ENCODE results near the gene OLA1.

The OLA1 gene

DNA sequence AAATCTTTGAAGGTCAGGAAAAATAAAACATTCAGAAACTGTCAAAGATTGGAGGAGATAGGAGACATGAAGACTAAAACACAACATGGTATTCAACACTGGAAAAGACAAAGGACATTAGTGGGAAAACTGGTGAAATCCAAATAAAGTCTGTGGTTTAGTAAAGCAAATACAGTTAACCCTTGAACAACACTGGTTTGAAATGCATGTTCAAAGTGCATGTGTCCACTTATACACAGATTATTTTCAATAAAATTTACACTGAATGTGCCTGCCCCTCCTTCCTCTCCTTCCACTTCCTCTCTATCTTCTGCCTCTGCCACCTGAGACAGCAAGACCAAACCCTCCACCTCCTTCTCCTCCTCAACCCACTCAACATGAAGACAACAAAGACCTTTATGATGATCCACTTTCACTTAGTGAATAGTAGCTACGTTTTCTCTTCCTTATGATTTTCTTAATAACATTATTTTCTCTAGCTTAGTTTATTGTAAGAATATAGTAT lies 14.5 kb downstream of the OLA1 start:
- Histone ChIP-seq H2AFZ (ENCODE audit: low read depth, low read length, severe bottlenecking) (no peak overlapping the region), H3F3A (ENCODE audit: insufficient read depth) (no peaks in the 10 kb centered on the region), H4K20me1 (ENCODE audit: low read depth, low read length) (peaks cover 7% of the 10 kb centered on the region; the same call in 1 of the 2 replicates), H3K27ac (ENCODE audit: low read depth, low read length) (no peak overlapping the region), H3K9me2 (replicated peaks; ENCODE audit: insufficient read depth, low read length) (no peaks in the 10 kb centered on the region), H3K27me3 (ENCODE audit: low read length) (no peaks in the 10 kb centered on the region), H3K9ac (ENCODE audit: low read length) (no peak overlapping the region), H3K9me3 (ENCODE audit: insufficient read depth, low read length) (no peaks in the 10 kb centered on the region), H3K4me3 (ENCODE audit: insufficient read depth, low read length, poor library complexity, severe bottlenecking) (no peak overlapping the region), H3K36me3 (ENCODE audit: low read length) (peaks cover 8% of the 10 kb centered on the region), H3K4me2 (ENCODE audit: low read depth, low read length, poor library complexity, severe bottlenecking) (no peak overlapping the region), H3K79me2 (ENCODE audit: insufficient read depth, low read length) (peaks cover 98% of the 10 kb centered on the region)
- TF ChIP-seq, protein P1, sequence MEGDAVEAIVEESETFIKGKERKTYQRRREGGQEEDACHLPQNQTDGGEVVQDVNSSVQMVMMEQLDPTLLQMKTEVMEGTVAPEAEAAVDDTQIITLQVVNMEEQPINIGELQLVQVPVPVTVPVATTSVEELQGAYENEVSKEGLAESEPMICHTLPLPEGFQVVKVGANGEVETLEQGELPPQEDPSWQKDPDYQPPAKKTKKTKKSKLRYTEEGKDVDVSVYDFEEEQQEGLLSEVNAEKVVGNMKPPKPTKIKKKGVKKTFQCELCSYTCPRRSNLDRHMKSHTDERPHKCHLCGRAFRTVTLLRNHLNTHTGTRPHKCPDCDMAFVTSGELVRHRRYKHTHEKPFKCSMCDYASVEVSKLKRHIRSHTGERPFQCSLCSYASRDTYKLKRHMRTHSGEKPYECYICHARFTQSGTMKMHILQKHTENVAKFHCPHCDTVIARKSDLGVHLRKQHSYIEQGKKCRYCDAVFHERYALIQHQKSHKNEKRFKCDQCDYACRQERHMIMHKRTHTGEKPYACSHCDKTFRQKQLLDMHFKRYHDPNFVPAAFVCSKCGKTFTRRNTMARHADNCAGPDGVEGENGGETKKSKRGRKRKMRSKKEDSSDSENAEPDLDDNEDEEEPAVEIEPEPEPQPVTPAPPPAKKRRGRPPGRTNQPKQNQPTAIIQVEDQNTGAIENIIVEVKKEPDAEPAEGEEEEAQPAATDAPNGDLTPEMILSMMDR (IDR thresholded peaks at IDR 0.05; ENCODE audit: insufficient read depth, low read length, poor library complexity, severe bottlenecking): no peak

DNA sequence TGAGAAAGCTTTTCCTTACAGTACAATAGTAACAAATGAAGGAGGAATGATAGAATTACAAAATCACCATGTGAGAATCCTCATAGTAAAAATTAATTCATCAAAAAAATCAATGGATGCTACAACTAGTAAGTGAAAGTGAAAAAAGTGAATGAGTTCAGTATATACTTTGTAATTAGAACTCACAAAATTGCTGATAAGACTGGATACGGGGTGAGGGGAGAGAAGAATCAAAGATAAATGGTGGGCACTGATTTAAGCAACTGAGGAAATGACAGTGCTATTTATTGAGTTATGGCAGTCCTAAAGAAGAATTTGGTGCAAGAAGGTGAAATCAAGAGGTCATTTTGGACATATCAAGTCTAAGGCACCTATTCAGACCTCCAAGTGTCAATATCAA lies 20.6 kb downstream of the OLA1 start:
- Histone ChIP-seq H3K79me2 (ENCODE audit: insufficient read depth, low read length) (peaks cover 38% of the 10 kb centered on the region), H3K9me2 (replicated peaks; ENCODE audit: insufficient read depth, low read length) (no peaks in the 10 kb centered on the region), H3K4me3 (ENCODE audit: insufficient read depth, low read length, poor library complexity, severe bottlenecking) (no peak overlapping the region), H3K4me2 (ENCODE audit: low read depth, low read length, poor library complexity, severe bottlenecking) (no peak overlapping the region), H3K36me3 (ENCODE audit: low read length) (peaks cover 7% of the 10 kb centered on the region; the same call in 1 of the 2 replicates), H3K27ac (ENCODE audit: low read depth, low read length) (no peak overlapping the region), H3K9ac (ENCODE audit: low read length) (no peak overlapping the region), H4K20me1 (ENCODE audit: low read depth, low read length) (peaks cover 8% of the 10 kb centered on the region; the same call in 1 of the 2 replicates), H3F3A (ENCODE audit: insufficient read depth) (no peaks in the 10 kb centered on the region), H3K9me3 (ENCODE audit: insufficient read depth, low read length) (no peaks in the 10 kb centered on the region), H2AFZ (ENCODE audit: low read depth, low read length, severe bottlenecking) (no peak overlapping the region), H3K27me3 (ENCODE audit: low read length) (no peaks in the 10 kb centered on the region)
- TF ChIP-seq, protein P1 (IDR thresholded peaks at IDR 0.05; ENCODE audit: insufficient read depth, low read length, poor library complexity, severe bottlenecking): no peak
- no peak for TF ChIP-seq EZH2phosphoT487 (conservative IDR thresholded peaks at IDR 0.05; ENCODE audit: low read length)

DNA sequence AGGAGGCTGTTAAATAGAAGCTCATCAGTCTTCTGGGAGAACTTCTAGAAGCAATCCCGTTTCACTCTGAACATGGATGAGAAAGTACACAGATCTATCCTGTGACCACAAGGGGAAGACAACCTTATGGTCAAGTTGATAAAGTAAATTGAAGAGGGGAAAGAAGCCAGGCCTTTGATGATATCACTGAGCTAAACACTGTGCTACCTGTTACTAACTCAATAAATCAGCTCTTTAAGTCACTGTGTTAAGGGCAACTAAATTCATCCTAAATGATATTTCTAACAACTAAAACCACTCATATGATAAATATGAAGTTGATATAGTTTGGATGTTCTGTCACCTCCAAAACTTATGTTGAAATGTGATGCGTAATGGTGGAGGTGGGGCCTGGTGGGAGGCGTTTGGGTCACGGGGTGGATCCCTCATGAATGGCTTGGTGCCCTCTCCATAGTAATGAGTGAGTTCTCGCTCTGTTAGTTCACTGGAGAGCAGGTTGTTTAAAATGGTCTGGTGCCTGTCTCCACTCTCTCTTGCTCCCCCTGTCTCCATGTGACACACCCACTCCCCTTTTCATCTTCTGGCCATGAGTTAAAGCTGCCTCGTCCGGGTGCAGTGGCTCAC lies 23.6 kb downstream of the OLA1 start:
- H3K79me2 ChIP-seq (ENCODE audit: insufficient read depth, low read length): peaks cover 20% of the 10 kb centered on the region
- no peak overlapping the region for H3K9ac ChIP-seq (ENCODE audit: low read length)
- H3K27me3 ChIP-seq (ENCODE audit: low read length): no peaks in the 10 kb centered on the region
- no peaks in the 10 kb centered on the region for H3F3A ChIP-seq (ENCODE audit: insufficient read depth)
- H2AFZ ChIP-seq (ENCODE audit: low read depth, low read length, severe bottlenecking): no peak overlapping the region
- 0 out of 2 replicates have a peak, but pooled peaks cover 4% of the 10 kb centered on the region for H4K20me1 ChIP-seq (ENCODE audit: low read depth, low read length)
- no peak overlapping the region for H3K27ac ChIP-seq (ENCODE audit: low read depth, low read length)
- no peaks in the 10 kb centered on the region for H3K9me3 ChIP-seq (ENCODE audit: insufficient read depth, low read length)
- TF ChIP-seq EZH2phosphoT487 (conservative IDR thresholded peaks at IDR 0.05; ENCODE audit: low read length): no peak
- TF ChIP-seq, protein P1 (IDR thresholded peaks at IDR 0.05; ENCODE audit: insufficient read depth, low read length, poor library complexity, severe bottlenecking): no peak
- no peak overlapping the region for H3K4me3 ChIP-seq (ENCODE audit: insufficient read depth, low read length, poor library complexity, severe bottlenecking)
- no peak overlapping the region for H3K4me2 ChIP-seq (ENCODE audit: low read depth, low read length, poor library complexity, severe bottlenecking)
- peaks cover 15% of the 10 kb centered on the region; the same call in 1 of the 2 replicates for H3K36me3 ChIP-seq (ENCODE audit: low read length)
- no peaks in the 10 kb centered on the region for H3K9me2 ChIP-seq (replicated peaks; ENCODE audit: insufficient read depth, low read length)
